Mucosa of rectum (tissue), 2 donors: ENCODE measurements around the gene HIRA.
"Not testable (repeated sequence)": the region's sequence is repeated elsewhere in the genome, so short reads cannot be mapped to it uniquely, and the experiment has no call there.

ENCODE experiments used
- H3K27ac ChIP-seq, 2 donors: one replicate each; pipeline ENCODE4 v1.7.0; 2013; ENCODE audit warnings: inconsistent platforms in 2 of 2, low read depth in 2 of 2, low read length in 2 of 2
- H3K27me3 ChIP-seq, 2 donors: one replicate each; pipeline ENCODE4 v1.7.0; 2013; ENCODE audit warnings: low read length in 2 of 2; ENCODE audit not compliant: control insufficient read depth in 2 of 2, insufficient read depth in 2 of 2
- H3K36me3 ChIP-seq, 2 donors: one replicate each; pipeline ENCODE4 v1.7.0; 2013; ENCODE audit warnings: low read length in 2 of 2; ENCODE audit not compliant: control insufficient read depth in 2 of 2, insufficient read depth in 2 of 2
- H3K4me1 ChIP-seq, 2 donors: one replicate each; pipeline ENCODE4 v1.7.0; 2013; ENCODE audit warnings: low read length in 2 of 2, mild to moderate bottlenecking in 1 of 2; ENCODE audit not compliant: control insufficient read depth in 2 of 2, insufficient read depth in 2 of 2
- H3K4me3 ChIP-seq, 2 donors: one replicate each; pipeline ENCODE4 v1.7.0; 2013; ENCODE audit warnings: low read length in 2 of 2
- H3K9ac ChIP-seq, 2 donors: one replicate each; pipeline ENCODE4 v1.7.0; 2013; ENCODE audit warnings: low read length in 2 of 2, low read depth in 1 of 2, mild to moderate bottlenecking in 1 of 2
- H3K9me3 ChIP-seq, 2 donors: one replicate each; pipeline ENCODE4 v1.7.0; 2013; ENCODE audit warnings: low read length in 2 of 2; ENCODE audit not compliant: control insufficient read depth in 2 of 2
- donor health status: healthy.
- donor health status: Normal muscosa, but diverticular disease.

Gene HIRA

GRCh38 chr22:19443544-19444211, 12.1 kb upstream of the HIRA start:
- peaks cover 9 to 33% of the 10 kb centered on the region in 2 donors for H3K36me3 ChIP-seq
- H3K4me3 ChIP-seq, result no peak overlapping the region
- H3K27me3 ChIP-seq, result no peaks in the 10 kb centered on the region
- H3K9me3 ChIP-seq, result no peaks in the 10 kb centered on the region
- H3K9ac ChIP-seq, result no peak overlapping the region
- no peak overlapping the region for H3K27ac ChIP-seq
- peaks cover 9 to 18% of the 10 kb centered on the region in 2 donors for H3K4me1 ChIP-seq

GRCh38 chr22:19442166-19442565, 10.6 kb upstream of the HIRA start:
- H3K9me3 ChIP-seq, result no peaks in the 10 kb centered on the region
- peaks cover 7 to 11% of the 10 kb centered on the region in 2 donors for H3K4me1 ChIP-seq
- H3K4me3 ChIP-seq, result no peak overlapping the region
- H3K27me3 ChIP-seq, result no peaks in the 10 kb centered on the region
- H3K36me3 ChIP-seq, result peaks cover 9 to 36% of the 10 kb centered on the region in 2 donors
- no peak overlapping the region for H3K9ac ChIP-seq
- no peak overlapping the region for H3K27ac ChIP-seq

GRCh38 chr22:19440411-19441195, 9.1 kb upstream of the HIRA start:
- peaks cover 11 to 38% of the 10 kb centered on the region in 2 donors for H3K36me3 ChIP-seq

GRCh38 chr22:19438298-19438697, 6.8 kb upstream of the HIRA start:
- H3K36me3 ChIP-seq, result peaks cover 15 to 32% of the 10 kb centered on the region in 2 donors

More at GRCh38 chr22:19440411-19441195, 9.1 kb upstream of the HIRA start:
- H3K9me3 ChIP-seq, result no peaks in the 10 kb centered on the region
- H3K27ac ChIP-seq, result no peak overlapping the region
- no peaks in the 10 kb centered on the region for H3K4me1 ChIP-seq
- no peak overlapping the region for H3K4me3 ChIP-seq
- no peaks in the 10 kb centered on the region for H3K27me3 ChIP-seq
- no peak overlapping the region for H3K9ac ChIP-seq

GRCh38 chr22:19436444-19437161, 5.1 kb upstream of the HIRA start:
- H3K36me3 ChIP-seq, result peaks cover 13 to 23% of the 10 kb centered on the region in 2 donors

More at GRCh38 chr22:19438298-19438697, 6.8 kb upstream of the HIRA start:
- H3K4me1 ChIP-seq, result peaks cover 0 to 3% of the 10 kb centered on the region in 2 donors
- H3K9me3 ChIP-seq, result no peaks in the 10 kb centered on the region
- no peak overlapping the region for H3K9ac ChIP-seq
- no peak overlapping the region for H3K4me3 ChIP-seq
- no peak overlapping the region for H3K27ac ChIP-seq
- H3K27me3 ChIP-seq, result no peaks in the 10 kb centered on the region

GRCh38 chr22:19434829-19435580, 3.5 kb upstream of the HIRA start:
- no peak overlapping the region for H3K4me3 ChIP-seq
- no peak overlapping the region for H3K9ac ChIP-seq
- H3K27me3 ChIP-seq, result no peaks in the 10 kb centered on the region
- peaks cover 13 to 14% of the 10 kb centered on the region in 2 donors for H3K36me3 ChIP-seq
- H3K4me1 ChIP-seq, result peaks cover 9 to 15% of the 10 kb centered on the region in 2 donors
- H3K27ac ChIP-seq, result no peak overlapping the region
- no peaks in the 10 kb centered on the region for H3K9me3 ChIP-seq

More at GRCh38 chr22:19436444-19437161, 5.1 kb upstream of the HIRA start:
- not testable (repeated sequence) for H3K9ac ChIP-seq, H3K27me3 ChIP-seq, H3K9me3 ChIP-seq, H3K4me1 ChIP-seq, H3K27ac ChIP-seq, H3K4me3 ChIP-seq

GRCh38 chr22:19434401-19434800, 2.9 kb upstream of the HIRA start:
- Histone ChIP-seq H3K4me1 (peaks cover 15 to 20% of the 10 kb centered on the region in 2 donors), H3K4me3 (no peak overlapping the region), H3K27me3 (no peaks in the 10 kb centered on the region), H3K36me3 (peaks cover 13 to 14% of the 10 kb centered on the region in 2 donors), H3K9ac (no peak overlapping the region), H3K9me3 (no peaks in the 10 kb centered on the region), H3K27ac (no peak overlapping the region)

- no peaks in the 10 kb centered on the region for H3K9me3 ChIP-seq
- H3K27me3 ChIP-seq, result no peaks in the 10 kb centered on the region
- H3K36me3 ChIP-seq, result peaks cover 12 to 13% of the 10 kb centered on the region in 2 donors
- H3K4me3 ChIP-seq, result peak within 1 kb of the TSS; percentile 90 to 94
- H3K9ac ChIP-seq, result peak within 1 kb of the TSS; percentile 87 to 89
- H3K27ac ChIP-seq, result peak within 1 kb of the TSS; percentile 97 to 98
- H3K4me1 ChIP-seq, result peaks cover 16 to 23% of the 10 kb centered on the region in 2 donors
Measured at GRCh38 chr22:19432133-19432851, 759 bp upstream of the HIRA start, which contains the start of gene MRPL40. TSS of gene MRPL40 (plus strand) at chr22:19432545. CDS start at chr22:19432555, 10 bp downstream.
